HG03521 (cell line): ENCODE data around the gene BABAM2.

Source experiments
- ATAC-seq: cut with Tn5 transposase; IDR thresholded peaks from one replicate; pipeline ENCODE4 v1.9.1; 2021; ENCODE audit warnings: mild to moderate bottlenecking, moderate library complexity; ENCODE audit not compliant: unreplicated experiment

BABAM2 gene

GRCh38 chr2:28268386-28268785 is 377.9 kb downstream of the BABAM2 start:
- no peak for ATAC-seq

- no peak for ATAC-seq
Measured at GRCh38 chr2:28269019-28269784, 378.7 kb downstream of the BABAM2 start.

GRCh38 chr2:28270456-28271152 is 380.1 kb downstream of the BABAM2 start:
- ATAC-seq = no peak

GRCh38 chr2:28271231-28271918 is 380.8 kb downstream of the BABAM2 start:
- ATAC-seq = no peak

GRCh38 chr2:28271919-28272250 is 381.4 kb downstream of the BABAM2 start:
- no peak for ATAC-seq

GRCh38 chr2:28273751-28274150 is 383.2 kb downstream of the BABAM2 start:
- no peak for ATAC-seq

GRCh38 chr2:28274911-28275685 is 384.6 kb downstream of the BABAM2 start:
- ATAC-seq = no peak

GRCh38 chr2:28276076-28276618 is 385.6 kb downstream of the BABAM2 start:
- no peak for ATAC-seq

- ATAC-seq = no peak
Measured at GRCh38 chr2:28276807-28277206, 386.3 kb downstream of the BABAM2 start.

- ATAC-seq = no peak
Measured at GRCh38 chr2:28277466-28277865, 386.9 kb downstream of the BABAM2 start.

- ATAC-seq = no peak
Measured at GRCh38 chr2:28279371-28279770, 388.8 kb downstream of the BABAM2 start.

GRCh38 chr2:28280619-28281018 is 390.1 kb downstream of the BABAM2 start:
- ATAC-seq = no peak

GRCh38 chr2:28281739-28282138 is 391.2 kb downstream of the BABAM2 start:
- ATAC-seq = no peak

GRCh38 chr2:28282248-28282647 is 391.7 kb downstream of the BABAM2 start:
- no peak for ATAC-seq

- no peak for ATAC-seq
Measured at GRCh38 chr2:28282861-28283646, 392.5 kb downstream of the BABAM2 start.

GRCh38 chr2:28283861-28284260 is 393.3 kb downstream of the BABAM2 start:
- ATAC-seq = no peak

- no peak for ATAC-seq
Measured at GRCh38 chr2:28286678-28287077, 396.1 kb downstream of the BABAM2 start.

GRCh38 chr2:28287256-28287915 is 396.9 kb downstream of the BABAM2 start:
- ATAC-seq = no peak

- ATAC-seq = no peak
Measured at GRCh38 chr2:28288620-28289019, 398.1 kb downstream of the BABAM2 start.
